ENCODE measurements around the gene SLC25A3.

DNA sequence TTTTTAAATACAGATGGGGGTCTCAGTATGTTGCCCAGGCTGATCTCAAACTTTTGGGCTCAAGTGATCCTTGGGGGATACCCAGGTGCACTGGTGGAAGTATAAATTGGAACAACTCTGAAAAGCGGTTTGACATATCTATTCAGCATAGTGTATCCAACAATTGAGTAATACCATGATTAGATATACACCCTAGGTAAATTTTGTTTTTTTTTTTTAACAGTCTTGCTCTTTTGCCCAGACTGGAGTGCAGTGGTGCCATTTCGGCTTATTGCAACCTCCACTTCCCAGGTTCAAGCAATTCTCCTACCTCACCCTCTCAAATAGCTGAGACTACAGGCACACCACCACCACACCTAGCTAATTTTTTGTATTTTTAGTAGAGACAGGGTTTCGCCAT is 31.6 kb upstream of the SLC25A3 start:
- TF ChIP-seq TAF1 (IDR thresholded peaks at IDR 0.05; ENCODE audit: low read depth, low read length) = no peak
- TF ChIP-seq POLR2A (IDR thresholded peaks at IDR 0.05; ENCODE audit: low read depth, low read length) = no peak
- no peak for TF ChIP-seq POLR2AphosphoS5 (IDR thresholded peaks at IDR 0.05; ENCODE audit: low read depth, low read length)
- no peak for TF ChIP-seq SPI1 (IDR thresholded peaks at IDR 0.05; ENCODE audit: low read depth, low read length)
- no peak for TF ChIP-seq POU2F2 (IDR thresholded peaks at IDR 0.05; ENCODE audit: low read depth, low read length)

Data from GM12891 (cell line).